ENCODE data around the gene CUL9. TPM values are rescaled to one million over a fixed set of nuclear protein-coding genes. Genes with fewer than 3 reads are reported as not detected.

Gene CUL9
- total RNA-seq, 1 experiment from 2014 or later, result 30.4 TPM

DNA sequence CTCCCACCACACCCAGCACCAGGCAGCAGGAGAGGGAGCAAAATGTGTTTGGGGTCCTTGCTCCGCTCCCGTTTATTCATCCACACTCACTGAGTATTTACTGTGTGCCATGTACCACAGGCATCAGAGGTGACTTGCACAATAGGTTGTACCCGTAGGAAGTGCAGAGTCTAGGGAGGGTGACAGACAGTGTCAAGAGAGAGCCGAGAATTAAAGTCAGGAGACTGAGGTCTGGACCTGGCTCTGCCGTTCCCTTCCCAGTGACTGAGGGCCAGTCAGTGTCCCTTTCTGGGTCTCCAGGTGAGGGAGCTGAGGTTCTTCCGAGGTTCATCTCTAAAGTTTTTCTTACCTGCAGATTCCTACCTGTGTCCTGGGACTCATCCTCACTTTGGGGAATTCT, 83.6 kb downstream of the CUL9 start:
- Histone ChIP-seq H3K9ac (ENCODE audit: low read length) (no peak overlapping the region), H3K4me1 (ENCODE audit: insufficient read depth, low read length) (no peaks in the 10 kb centered on the region), H3K36me3 (ENCODE audit: low read depth, low read length) (no peaks in the 10 kb centered on the region; the same call in 1 of the 2 replicates), H3K4me3 (ENCODE audit: low read length) (no peak overlapping the region), H3K27ac (ENCODE audit: low read length) (no peak overlapping the region), H4K20me1 (ENCODE audit: low read length) (no peaks in the 10 kb centered on the region), H3K4me2 (ENCODE audit: low read length) (no peak overlapping the region), H3K27me3 (ENCODE audit: low read length) (no peaks in the 10 kb centered on the region), H3K9me2 (replicated peaks; ENCODE audit: low read length) (no peaks in the 10 kb centered on the region), H2AFZ (ENCODE audit: low read length) (no peak overlapping the region), H3K9me3 (ENCODE audit: low read length) (no peaks in the 10 kb centered on the region), H3F3A (ENCODE audit: low read length, unreplicated experiment) (no peaks in the 10 kb centered on the region), H3K79me2 (ENCODE audit: low read length) (no peaks in the 10 kb centered on the region)
- ChIA-PET POLR2A (ENCODE audit: unreplicated experiment) (no interaction called here), CTCF (no interaction called here)
- TF ChIP-seq, protein P1, sequence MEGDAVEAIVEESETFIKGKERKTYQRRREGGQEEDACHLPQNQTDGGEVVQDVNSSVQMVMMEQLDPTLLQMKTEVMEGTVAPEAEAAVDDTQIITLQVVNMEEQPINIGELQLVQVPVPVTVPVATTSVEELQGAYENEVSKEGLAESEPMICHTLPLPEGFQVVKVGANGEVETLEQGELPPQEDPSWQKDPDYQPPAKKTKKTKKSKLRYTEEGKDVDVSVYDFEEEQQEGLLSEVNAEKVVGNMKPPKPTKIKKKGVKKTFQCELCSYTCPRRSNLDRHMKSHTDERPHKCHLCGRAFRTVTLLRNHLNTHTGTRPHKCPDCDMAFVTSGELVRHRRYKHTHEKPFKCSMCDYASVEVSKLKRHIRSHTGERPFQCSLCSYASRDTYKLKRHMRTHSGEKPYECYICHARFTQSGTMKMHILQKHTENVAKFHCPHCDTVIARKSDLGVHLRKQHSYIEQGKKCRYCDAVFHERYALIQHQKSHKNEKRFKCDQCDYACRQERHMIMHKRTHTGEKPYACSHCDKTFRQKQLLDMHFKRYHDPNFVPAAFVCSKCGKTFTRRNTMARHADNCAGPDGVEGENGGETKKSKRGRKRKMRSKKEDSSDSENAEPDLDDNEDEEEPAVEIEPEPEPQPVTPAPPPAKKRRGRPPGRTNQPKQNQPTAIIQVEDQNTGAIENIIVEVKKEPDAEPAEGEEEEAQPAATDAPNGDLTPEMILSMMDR (conservative IDR thresholded peaks at IDR 0.05; ENCODE audit: low read depth, low read length), result no peak
- TF ChIP-seq EZH2phosphoT487 (IDR thresholded peaks at IDR 0.05; ENCODE audit: borderline replicate concordance, low read length) (no peak), EZH2 (IDR thresholded peaks at IDR 0.05; ENCODE audit: low read length, unreplicated experiment) (no peak)
- ATAC-seq (no peak), DNase-seq (no peak)
- no TSS peak for BruUV-seq (replicated peaks)
- intact Hi-C loops (cut with micrococcal nuclease), result no loop called here

DNA sequence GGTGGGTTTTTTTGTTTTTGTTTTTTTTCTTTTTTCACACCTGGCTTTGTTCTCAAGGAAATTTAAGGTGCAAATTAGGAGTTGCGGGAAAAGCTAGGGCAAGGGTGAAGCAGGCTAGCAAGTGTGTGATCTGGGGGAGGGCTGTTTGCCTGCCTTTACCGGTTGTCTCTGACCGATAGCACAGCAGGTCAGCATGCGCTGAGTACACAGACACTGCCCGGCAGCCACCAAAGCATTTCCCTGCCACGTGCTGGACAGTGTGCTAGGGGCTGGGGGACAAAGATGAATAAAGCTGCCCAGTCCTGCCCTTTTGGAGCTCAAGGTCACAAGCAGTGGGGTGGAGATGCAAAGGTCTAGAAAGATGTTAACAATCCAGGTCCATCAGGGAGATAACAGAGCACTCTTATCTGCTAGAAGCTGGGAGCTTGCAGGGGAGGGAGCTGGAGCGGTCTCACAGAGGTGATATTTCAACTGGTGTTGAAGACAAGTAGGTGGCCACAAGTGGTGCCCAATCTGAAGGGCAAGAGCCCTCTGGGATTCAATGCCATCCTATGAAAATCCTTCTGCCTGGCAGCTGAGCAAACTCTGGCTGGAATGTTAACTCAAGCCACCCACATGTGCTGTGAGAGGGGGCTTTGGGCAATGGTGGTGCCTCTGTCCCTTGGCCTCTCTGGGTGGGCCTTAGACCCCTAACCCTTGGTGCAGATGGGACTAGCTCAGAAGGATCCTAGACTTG, 85.8 kb downstream of the CUL9 start:
- intact Hi-C loops (cut with micrococcal nuclease), result no loop called here
- Histone ChIP-seq H3K9me2 (replicated peaks; ENCODE audit: low read length) (no peaks in the 10 kb centered on the region), H3K27me3 (ENCODE audit: low read length) (no peaks in the 10 kb centered on the region), H3F3A (ENCODE audit: low read length, unreplicated experiment) (no peaks in the 10 kb centered on the region), H3K4me1 (ENCODE audit: insufficient read depth, low read length) (no peaks in the 10 kb centered on the region), H3K79me2 (ENCODE audit: low read length) (no peaks in the 10 kb centered on the region), H4K20me1 (ENCODE audit: low read length) (no peaks in the 10 kb centered on the region), H3K4me2 (ENCODE audit: low read length) (no peak overlapping the region), H2AFZ (ENCODE audit: low read length) (no peak overlapping the region), H3K36me3 (ENCODE audit: low read depth, low read length) (no peaks in the 10 kb centered on the region; the same call in 1 of the 2 replicates), H3K9me3 (ENCODE audit: low read length) (no peaks in the 10 kb centered on the region), H3K9ac (ENCODE audit: low read length) (no peak overlapping the region), H3K4me3 (ENCODE audit: low read length) (no peak overlapping the region), H3K27ac (ENCODE audit: low read length) (no peak overlapping the region)
- ChIA-PET POLR2A (ENCODE audit: unreplicated experiment) (no interaction called here), CTCF (no interaction called here)
- no TSS peak for BruUV-seq (replicated peaks)
- TF ChIP-seq EZH2phosphoT487 (IDR thresholded peaks at IDR 0.05; ENCODE audit: borderline replicate concordance, low read length) (no peak), EZH2 (IDR thresholded peaks at IDR 0.05; ENCODE audit: low read length, unreplicated experiment) (no peak)
- TF ChIP-seq, protein P1 (conservative IDR thresholded peaks at IDR 0.05; ENCODE audit: low read depth, low read length), result no peak
- ATAC-seq, result no peak
- no peak for DNase-seq

DNA sequence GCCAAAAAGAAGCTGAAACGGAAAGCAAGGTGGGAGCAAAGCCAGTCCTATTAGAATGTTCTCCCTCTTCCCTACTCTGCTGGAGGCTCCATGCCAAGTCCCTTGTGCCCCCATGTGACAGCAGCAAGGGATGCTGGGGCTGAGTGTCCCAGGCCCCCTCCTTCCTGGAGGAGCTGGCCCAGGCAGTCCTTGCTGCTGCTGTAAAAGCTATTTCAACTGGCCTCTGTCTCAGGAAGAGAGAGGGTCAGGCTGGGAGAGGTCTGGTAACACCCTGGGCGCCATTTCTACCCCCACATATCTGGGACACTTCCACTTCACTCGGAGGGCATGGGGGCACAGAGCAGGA, 86.3 kb downstream of the CUL9 start:
- Histone ChIP-seq H4K20me1 (ENCODE audit: low read length) (no peaks in the 10 kb centered on the region), H3K9me2 (replicated peaks; ENCODE audit: low read length) (no peaks in the 10 kb centered on the region), H3K4me1 (ENCODE audit: insufficient read depth, low read length) (no peaks in the 10 kb centered on the region), H2AFZ (ENCODE audit: low read length) (no peak overlapping the region), H3K9ac (ENCODE audit: low read length) (no peak overlapping the region), H3K27ac (ENCODE audit: low read length) (no peak overlapping the region), H3K79me2 (ENCODE audit: low read length) (no peaks in the 10 kb centered on the region), H3K27me3 (ENCODE audit: low read length) (no peaks in the 10 kb centered on the region), H3K4me2 (ENCODE audit: low read length) (no peak overlapping the region), H3K9me3 (ENCODE audit: low read length) (no peaks in the 10 kb centered on the region), H3K4me3 (ENCODE audit: low read length) (no peak overlapping the region), H3K36me3 (ENCODE audit: low read depth, low read length) (no peaks in the 10 kb centered on the region; the same call in 1 of the 2 replicates), H3F3A (ENCODE audit: low read length, unreplicated experiment) (no peaks in the 10 kb centered on the region)
- ATAC-seq, result no peak
- TF ChIP-seq EZH2 (IDR thresholded peaks at IDR 0.05; ENCODE audit: low read length, unreplicated experiment) (no peak), EZH2phosphoT487 (IDR thresholded peaks at IDR 0.05; ENCODE audit: borderline replicate concordance, low read length) (no peak)
- TF ChIP-seq, protein P1 (conservative IDR thresholded peaks at IDR 0.05; ENCODE audit: low read depth, low read length), result no peak
- intact Hi-C loops (cut with micrococcal nuclease), result no loop called here
- POLR2A ChIA-PET (ENCODE audit: unreplicated experiment), result no interaction called here
- no peak for DNase-seq
- CTCF ChIA-PET, result no interaction called here
- no TSS peak for BruUV-seq (replicated peaks)
